Muscle layer of duodenum (tissue), 2 donors: ENCODE results near the gene CPN2.

ENCODE experiments used
- H3K27ac ChIP-seq: one replicate; pipeline ENCODE4 v1.7.0; 2013; ENCODE audit warnings: mild to moderate bottlenecking, low read length
- H3K27me3 ChIP-seq: one replicate; pipeline ENCODE4 v1.7.0; 2013; ENCODE audit warnings: low read depth, mild to moderate bottlenecking, control low read depth, low read length
- H3K36me3 ChIP-seq, 2 donors: one replicate each; pipeline ENCODE4 v1.7.0; 2013; ENCODE audit warnings: low read length in 2 of 2, control low read depth in 1 of 2, mild to moderate bottlenecking in 1 of 2; ENCODE audit not compliant: insufficient read depth in 2 of 2, control insufficient read depth in 1 of 2
- H3K4me1 ChIP-seq, 2 donors: one replicate each; pipeline ENCODE4 v1.7.0; 2013; ENCODE audit warnings: low read length in 2 of 2, mild to moderate bottlenecking in 2 of 2, control low read depth in 1 of 2, moderate library complexity in 1 of 2; ENCODE audit not compliant: insufficient read depth in 2 of 2, control insufficient read depth in 1 of 2
- H3K4me3 ChIP-seq, 2 donors: one replicate each; pipeline ENCODE4 v1.7.0; 2013; ENCODE audit warnings: low read length in 2 of 2, low read depth in 1 of 2, mild to moderate bottlenecking in 1 of 2
- H3K9me3 ChIP-seq, 2 donors: one replicate each; pipeline ENCODE4 v1.7.0; 2013; ENCODE audit warnings: low read length in 2 of 2, control low read depth in 1 of 2, mild to moderate bottlenecking in 1 of 2; ENCODE audit not compliant: control insufficient read depth in 1 of 2
- donor health status: healthy.

Gene CPN2

GRCh38 chr3:194380326-194380725 is 29.2 kb upstream of the CPN2 start:
- H3K4me3 ChIP-seq = no peak overlapping the region
- H3K9me3 ChIP-seq = no peaks in the 10 kb centered on the region
- no peak overlapping the region for H3K27ac ChIP-seq
- H3K4me1 ChIP-seq = no peaks in the 10 kb centered on the region
- H3K27me3 ChIP-seq = no peaks in the 10 kb centered on the region
- no peaks in the 10 kb centered on the region for H3K36me3 ChIP-seq

- Histone ChIP-seq H3K27ac (no peak overlapping the region), H3K9me3 (no peaks in the 10 kb centered on the region), H3K4me3 (no peak overlapping the region), H3K27me3 (no peaks in the 10 kb centered on the region), H3K4me1 (no peaks in the 10 kb centered on the region), H3K36me3 (no peaks in the 10 kb centered on the region)
Measured at GRCh38 chr3:194379651-194380050, 28.5 kb upstream of the CPN2 start.

GRCh38 chr3:194379231-194379630 is 28.1 kb upstream of the CPN2 start:
- no peaks in the 10 kb centered on the region for H3K9me3 ChIP-seq
- no peaks in the 10 kb centered on the region for H3K4me1 ChIP-seq
- H3K36me3 ChIP-seq = no peaks in the 10 kb centered on the region
- no peak overlapping the region for H3K4me3 ChIP-seq
- no peaks in the 10 kb centered on the region for H3K27me3 ChIP-seq
- no peak overlapping the region for H3K27ac ChIP-seq

- no peaks in the 10 kb centered on the region for H3K27me3 ChIP-seq
- H3K9me3 ChIP-seq = no peaks in the 10 kb centered on the region
- no peak overlapping the region for H3K4me3 ChIP-seq
- H3K27ac ChIP-seq = no peak overlapping the region
- no peaks in the 10 kb centered on the region for H3K4me1 ChIP-seq
- H3K36me3 ChIP-seq = no peaks in the 10 kb centered on the region
Measured at GRCh38 chr3:194377708-194378107, 26.6 kb upstream of the CPN2 start.

- no peaks in the 10 kb centered on the region for H3K36me3 ChIP-seq
- H3K27me3 ChIP-seq = no peaks in the 10 kb centered on the region
- H3K4me3 ChIP-seq = no peak overlapping the region
- no peak overlapping the region for H3K27ac ChIP-seq
- H3K9me3 ChIP-seq = no peaks in the 10 kb centered on the region
- no peaks in the 10 kb centered on the region for H3K4me1 ChIP-seq
Measured at GRCh38 chr3:194376241-194376560, 25.1 kb upstream of the CPN2 start.

GRCh38 chr3:194375473-194376240 is 24.5 kb upstream of the CPN2 start:
- H3K9me3 ChIP-seq = no peaks in the 10 kb centered on the region
- H3K27ac ChIP-seq = no peak overlapping the region
- H3K4me3 ChIP-seq = no peak overlapping the region
- no peaks in the 10 kb centered on the region for H3K27me3 ChIP-seq
- H3K36me3 ChIP-seq = no peaks in the 10 kb centered on the region
- no peaks in the 10 kb centered on the region for H3K4me1 ChIP-seq

GRCh38 chr3:194374935-194375334 is 23.8 kb upstream of the CPN2 start:
- H3K9me3 ChIP-seq = no peaks in the 10 kb centered on the region

GRCh38 chr3:194373899-194374298 is 22.8 kb upstream of the CPN2 start:
- Histone ChIP-seq H3K27ac (no peak overlapping the region), H3K27me3 (no peaks in the 10 kb centered on the region), H3K9me3 (no peaks in the 10 kb centered on the region), H3K4me1 (no peaks in the 10 kb centered on the region), H3K4me3 (no peak overlapping the region), H3K36me3 (no peaks in the 10 kb centered on the region)

More at GRCh38 chr3:194374935-194375334, 23.8 kb upstream of the CPN2 start:
- Histone ChIP-seq H3K27ac (no peak overlapping the region), H3K36me3 (no peaks in the 10 kb centered on the region), H3K4me1 (no peaks in the 10 kb centered on the region), H3K4me3 (no peak overlapping the region), H3K27me3 (no peaks in the 10 kb centered on the region)

GRCh38 chr3:194373028-194373427 is 21.9 kb upstream of the CPN2 start:
- no peaks in the 10 kb centered on the region for H3K36me3 ChIP-seq
- no peaks in the 10 kb centered on the region for H3K27me3 ChIP-seq
- no peaks in the 10 kb centered on the region for H3K9me3 ChIP-seq

GRCh38 chr3:194370753-194371152 is 19.6 kb upstream of the CPN2 start:
- no peaks in the 10 kb centered on the region for H3K36me3 ChIP-seq
- H3K27ac ChIP-seq = no peak overlapping the region
- no peaks in the 10 kb centered on the region for H3K9me3 ChIP-seq
- H3K4me3 ChIP-seq = no peak overlapping the region
- H3K4me1 ChIP-seq = no peaks in the 10 kb centered on the region
- no peaks in the 10 kb centered on the region for H3K27me3 ChIP-seq

More at GRCh38 chr3:194373028-194373427, 21.9 kb upstream of the CPN2 start:
- Histone ChIP-seq H3K27ac (no peak overlapping the region), H3K4me1 (no peaks in the 10 kb centered on the region), H3K4me3 (no peak overlapping the region)

- no peaks in the 10 kb centered on the region for H3K36me3 ChIP-seq
Measured at GRCh38 chr3:194369522-194370279, 18.6 kb upstream of the CPN2 start, which contains the start of gene LRRC15. Gene LRRC15, minus strand, starts transcription at chr3:194369743. Its CDS starts 8,700 bp downstream, at chr3:194361043.

More at GRCh38 chr3:194369522-194370279, 18.6 kb upstream of the CPN2 start, which contains the start of gene LRRC15:
- Histone ChIP-seq H3K4me1 (peaks cover 0 to 7% of the 10 kb centered on the region in 2 donors), H3K27me3 (no peaks in the 10 kb centered on the region), H3K4me3 (no peak within 1 kb of the TSS), H3K27ac (no peak within 1 kb of the TSS), H3K9me3 (no peaks in the 10 kb centered on the region)
